Measurements from ENCODE around the gene EFL1. TPM values are rescaled to one million over a fixed set of nuclear protein-coding genes. Genes with fewer than 3 reads are reported as not detected.
"Not testable (repeated sequence)": the region's sequence is repeated elsewhere in the genome, so short reads cannot be mapped to it uniquely, and the experiment has no call there.

Gene EFL1
- total and polyA plus RNA-seq, 8 donors = 2.3 to 9.7 (median 7.3) TPM

DNA sequence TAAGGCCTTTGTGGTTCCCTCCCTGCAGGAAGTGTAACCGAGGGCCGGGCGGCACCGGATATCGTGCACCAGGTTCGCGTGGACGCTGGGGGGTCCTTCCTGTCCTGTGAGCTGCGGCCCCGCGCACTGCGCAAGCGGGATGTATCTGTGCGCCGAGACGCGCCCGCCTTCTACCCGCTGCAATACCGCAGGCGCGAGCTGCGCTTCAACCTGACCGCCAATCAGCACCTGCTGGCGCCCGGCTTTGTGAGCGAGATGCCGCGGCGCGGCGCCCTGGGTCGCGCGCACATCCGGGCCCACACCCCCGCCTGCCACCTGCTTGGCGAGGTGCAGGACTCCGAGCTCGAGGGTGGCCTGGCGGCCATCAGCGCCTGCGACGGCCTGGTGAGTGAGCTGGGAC lies 36.0 kb upstream of the EFL1 start:
- TF ChIP-seq, protein P1, sequence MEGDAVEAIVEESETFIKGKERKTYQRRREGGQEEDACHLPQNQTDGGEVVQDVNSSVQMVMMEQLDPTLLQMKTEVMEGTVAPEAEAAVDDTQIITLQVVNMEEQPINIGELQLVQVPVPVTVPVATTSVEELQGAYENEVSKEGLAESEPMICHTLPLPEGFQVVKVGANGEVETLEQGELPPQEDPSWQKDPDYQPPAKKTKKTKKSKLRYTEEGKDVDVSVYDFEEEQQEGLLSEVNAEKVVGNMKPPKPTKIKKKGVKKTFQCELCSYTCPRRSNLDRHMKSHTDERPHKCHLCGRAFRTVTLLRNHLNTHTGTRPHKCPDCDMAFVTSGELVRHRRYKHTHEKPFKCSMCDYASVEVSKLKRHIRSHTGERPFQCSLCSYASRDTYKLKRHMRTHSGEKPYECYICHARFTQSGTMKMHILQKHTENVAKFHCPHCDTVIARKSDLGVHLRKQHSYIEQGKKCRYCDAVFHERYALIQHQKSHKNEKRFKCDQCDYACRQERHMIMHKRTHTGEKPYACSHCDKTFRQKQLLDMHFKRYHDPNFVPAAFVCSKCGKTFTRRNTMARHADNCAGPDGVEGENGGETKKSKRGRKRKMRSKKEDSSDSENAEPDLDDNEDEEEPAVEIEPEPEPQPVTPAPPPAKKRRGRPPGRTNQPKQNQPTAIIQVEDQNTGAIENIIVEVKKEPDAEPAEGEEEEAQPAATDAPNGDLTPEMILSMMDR (IDR thresholded peaks at IDR 0.05) = no peak
- intact Hi-C loops (cut with DNase I) = no loop called here
- ATAC-seq = no peak
- Histone ChIP-seq H3K27me3 (no peaks in the 10 kb centered on the region), H3K4me3 (no peak overlapping the region), H3K27ac (no peak overlapping the region), H3K4me1 (no peaks in the 10 kb centered on the region), H3K36me3 (no peaks in the 10 kb centered on the region), H3K9me3 (no peaks in the 10 kb centered on the region)
- WGBS, 2 donors = 32% methylated on average over 44 of the region's 44 CpGs
- DNase-seq = no peak
- no peak for FAIRE-seq

DNA sequence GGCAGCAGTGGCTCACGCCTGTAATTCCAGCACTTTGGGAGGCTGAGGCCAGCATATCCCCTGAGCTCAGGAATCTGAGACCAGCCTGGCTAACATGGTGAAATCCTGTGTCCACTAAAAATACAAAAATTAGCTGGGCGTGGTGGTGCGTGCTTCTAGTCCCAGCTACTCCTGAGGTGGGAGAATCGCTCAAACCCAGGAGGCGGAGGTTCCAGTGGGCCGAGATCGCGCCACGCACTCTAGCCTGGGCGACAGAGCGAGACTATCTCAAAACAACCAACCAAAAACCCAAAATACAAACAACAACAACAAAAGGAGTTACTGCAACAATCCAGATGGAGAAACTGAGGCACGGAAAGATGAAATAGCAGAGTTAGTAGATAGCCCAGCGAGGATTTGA lies 35.5 kb upstream of the EFL1 start:
- intact Hi-C loops (cut with DNase I) = no loop called here
- TF ChIP-seq, protein P1 (IDR thresholded peaks at IDR 0.05) = no peak
- Histone ChIP-seq H3K27ac (no peak overlapping the region), H3K4me1 (no peaks in the 10 kb centered on the region), H3K9me3 (no peaks in the 10 kb centered on the region), H3K4me3 (no peak overlapping the region), H3K27me3 (no peaks in the 10 kb centered on the region), H3K36me3 (no peaks in the 10 kb centered on the region)
- WGBS, 2 donors = 90 to 93% methylated on average over 13 of the region's 13 CpGs
- FAIRE-seq (no peak), ATAC-seq (no peak), DNase-seq (no peak)

DNA sequence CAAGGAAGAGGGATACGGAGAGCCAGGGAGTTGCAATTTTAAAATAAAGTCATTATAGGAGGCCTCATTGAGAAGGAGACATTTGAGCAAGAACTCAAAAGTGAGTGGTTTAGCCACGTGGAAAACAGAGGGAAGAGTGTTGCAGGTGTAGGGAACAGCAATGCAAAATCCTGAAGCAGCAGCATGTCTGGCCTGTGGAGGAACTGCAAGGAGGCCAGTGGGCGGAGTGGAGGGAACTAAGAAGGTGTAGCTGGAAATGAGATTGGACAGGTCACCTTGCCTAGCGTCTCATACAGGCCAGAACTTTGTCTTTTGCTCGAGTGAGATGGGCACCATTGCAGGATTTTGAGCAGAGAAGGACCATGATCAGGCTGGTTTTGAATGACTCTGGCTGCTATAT lies 35.0 kb upstream of the EFL1 start:
- WGBS, 2 donors = 84 to 89% methylated on average over 5 of the region's 5 CpGs
- FAIRE-seq = no peak
- intact Hi-C loops (cut with DNase I) = no loop called here

DNA sequence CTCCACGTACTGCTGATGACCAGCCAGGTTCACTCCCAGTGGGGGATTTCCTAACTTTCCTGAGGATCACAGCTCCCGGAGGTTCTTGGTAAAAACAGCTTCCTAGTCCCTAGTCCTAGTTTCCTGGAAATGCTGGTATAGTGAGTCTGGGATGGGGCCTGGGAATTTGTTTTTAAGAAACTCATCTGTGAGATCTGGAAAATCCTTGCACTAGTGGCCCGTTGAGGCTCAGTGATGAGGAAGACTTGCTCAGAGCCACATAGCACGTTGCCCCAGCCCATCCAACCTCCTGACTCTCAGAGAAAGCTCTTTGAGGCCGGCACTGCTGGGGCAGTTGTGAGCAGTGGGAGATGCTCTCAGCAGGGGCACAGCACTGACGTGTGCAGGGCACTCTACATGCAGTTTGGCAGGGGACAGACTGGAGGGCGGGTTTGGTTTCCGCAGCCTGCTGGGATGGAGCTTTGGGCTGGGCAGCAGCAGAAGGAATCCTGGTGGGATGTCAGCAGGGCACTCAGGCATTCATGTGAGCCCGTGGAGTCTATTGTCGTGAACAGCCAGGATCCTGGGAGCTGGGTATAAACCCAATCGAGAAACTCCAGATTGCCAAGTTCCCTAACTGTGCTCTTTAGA lies 31.6 kb upstream of the EFL1 start:
- intact Hi-C loops (cut with DNase I) = no loop called here
- Histone ChIP-seq H3K27me3 (no peaks in the 10 kb centered on the region), H3K4me3 (no peak overlapping the region), H3K4me1 (no peaks in the 10 kb centered on the region), H3K27ac (no peak overlapping the region), H3K9me3 (no peaks in the 10 kb centered on the region), H3K36me3 (no peaks in the 10 kb centered on the region)
- FAIRE-seq (no peak), DNase-seq (no peak), ATAC-seq (no peak)
- TF ChIP-seq, protein P1 (IDR thresholded peaks at IDR 0.05) = no peak
- WGBS, 2 donors = 55 to 69% methylated on average over 11 of the region's 11 CpGs

More for the DNA sequence above, 35.0 kb upstream of the EFL1 start:
- H3K27me3 ChIP-seq = no peaks in the 10 kb centered on the region
- ATAC-seq (no peak), DNase-seq (no peak)
- TF ChIP-seq, protein P1 (IDR thresholded peaks at IDR 0.05) = no peak
- H3K9me3 ChIP-seq = no peaks in the 10 kb centered on the region
- H3K4me1 ChIP-seq = no peaks in the 10 kb centered on the region
- H3K4me3 ChIP-seq = no peak overlapping the region
- H3K36me3 ChIP-seq = no peaks in the 10 kb centered on the region
- no peak overlapping the region for H3K27ac ChIP-seq

DNA sequence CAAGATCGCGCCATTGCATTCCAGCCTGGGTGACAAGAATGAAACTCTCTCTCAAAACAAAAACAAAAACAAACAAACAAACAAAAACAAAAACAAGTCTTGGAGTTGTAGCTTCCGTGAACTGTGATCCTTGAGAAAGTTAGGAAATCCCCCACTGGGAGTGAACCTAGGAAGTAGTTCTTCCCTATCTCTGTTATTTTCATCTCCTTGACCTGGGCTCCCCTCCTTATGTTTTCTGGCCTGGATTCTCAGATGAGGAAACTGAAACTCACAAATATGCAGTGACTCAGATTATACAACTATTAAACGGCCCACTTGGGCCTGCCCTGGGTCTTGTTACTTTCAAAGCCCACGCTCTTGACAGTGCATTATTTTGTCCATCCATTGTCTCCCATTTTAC lies 29.7 kb upstream of the EFL1 start:
- intact Hi-C loops (cut with DNase I) = no loop called here
- 90 to 93% methylated on average over 5 of the region's 5 CpGs for WGBS, 2 donors
- TF ChIP-seq, protein P1 (IDR thresholded peaks at IDR 0.05) = no peak
- Histone ChIP-seq H3K4me3 (no peak overlapping the region), H3K27me3 (no peaks in the 10 kb centered on the region), H3K9me3 (no peaks in the 10 kb centered on the region), H3K4me1 (no peaks in the 10 kb centered on the region), H3K27ac (no peak overlapping the region), H3K36me3 (no peaks in the 10 kb centered on the region)
- DNase-seq = no peak
- no peak for ATAC-seq
- FAIRE-seq = no peak

DNA sequence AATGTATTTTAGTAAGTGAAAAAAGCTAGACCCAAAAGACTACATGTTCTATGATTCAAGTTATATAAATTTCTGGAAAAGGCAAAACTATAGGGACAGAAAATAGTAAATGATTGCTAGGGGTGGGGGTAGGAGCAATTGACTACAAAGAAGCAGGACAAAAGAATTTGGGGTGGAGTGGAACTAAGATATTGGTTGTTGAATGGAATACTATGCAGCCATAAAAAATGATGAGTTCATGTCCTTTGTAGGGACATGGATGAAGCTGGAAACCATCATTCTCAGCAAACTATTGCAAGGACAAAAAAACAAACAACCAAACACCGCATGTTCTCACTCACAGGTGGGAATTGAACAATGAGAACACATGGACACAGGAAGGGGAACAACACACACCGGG lies 25.7 kb upstream of the EFL1 start:
- H3K4me1 ChIP-seq; H3K36me3 ChIP-seq; H3K9me3 ChIP-seq; H3K4me3 ChIP-seq; intact Hi-C loops (cut with DNase I); H3K27me3 ChIP-seq; DNase-seq; FAIRE-seq; ATAC-seq; H3K27ac ChIP-seq: not testable (repeated sequence)
- 89 to 98% methylated on average over 2 of the region's 2 CpGs for WGBS, 2 donors

DNA sequence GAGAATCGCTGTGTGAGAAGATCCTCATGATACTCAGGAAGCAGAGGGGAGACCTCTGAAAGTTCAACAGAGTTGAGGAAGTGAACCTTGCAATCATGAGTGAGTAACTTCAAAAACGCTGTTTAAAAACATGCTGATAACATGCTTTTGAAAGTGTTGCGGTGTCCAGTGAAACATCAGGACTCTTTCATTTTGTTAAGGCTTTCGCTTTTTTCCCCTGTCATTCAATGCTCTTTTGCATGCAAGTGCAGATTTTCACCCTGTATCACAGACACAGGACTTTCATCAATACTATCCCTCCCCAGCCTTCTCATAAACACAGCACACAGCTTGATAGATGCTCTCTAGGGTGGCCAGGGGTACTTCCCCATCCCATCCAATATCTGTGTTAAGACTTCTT lies 23.9 kb upstream of the EFL1 start:
- H3K4me3 ChIP-seq; ATAC-seq; H3K4me1 ChIP-seq; H3K36me3 ChIP-seq; H3K9me3 ChIP-seq; FAIRE-seq; DNase-seq; intact Hi-C loops (cut with DNase I); H3K27ac ChIP-seq; H3K27me3 ChIP-seq: not testable (repeated sequence)
- WGBS, 2 donors = 70 to 82% methylated on average over 4 of the region's 4 CpGs

DNA sequence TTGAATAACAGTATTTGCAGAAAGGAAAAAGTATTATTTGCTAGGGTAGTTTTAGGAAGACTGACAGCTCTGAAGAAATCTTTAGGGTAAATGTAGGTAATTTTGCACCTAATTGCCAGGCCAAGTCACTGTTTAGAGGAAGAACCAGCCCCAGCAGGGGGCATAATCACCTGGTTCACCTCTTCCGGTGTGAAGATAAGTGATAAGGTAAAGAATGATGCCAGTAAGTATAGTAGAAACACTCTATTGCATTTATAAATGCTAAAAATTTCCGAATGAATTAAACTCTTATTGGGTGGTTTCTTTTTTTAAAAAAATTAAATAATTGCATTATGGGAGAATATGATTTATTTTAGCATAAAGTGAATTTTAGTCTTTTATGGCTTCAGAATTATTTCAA lies 21.8 kb upstream of the EFL1 start:
- H3K4me3 ChIP-seq; intact Hi-C loops (cut with DNase I); H3K27ac ChIP-seq; DNase-seq; ATAC-seq; H3K36me3 ChIP-seq; H3K9me3 ChIP-seq; FAIRE-seq; H3K27me3 ChIP-seq; H3K4me1 ChIP-seq: not testable (repeated sequence)
- WGBS, 2 donors = 43 to 72% methylated on average over 1 of the region's 2 CpGs
